H1 (cell line): Measurements from ENCODE around the gene HTR3C. TPM values are rescaled to one million over a fixed set of nuclear protein-coding genes. Genes with fewer than 3 reads are reported as not detected.

ENCODE experiments used
- BACH1 ChIP-seq: IDR thresholded peaks from 2 replicates; pipeline ENCODE4 v1.6.1; 2012; ENCODE audit warnings: low read length, improper control_type of control experiment
- CBX5 ChIP-seq: fragments of 300-800, 300-1000 bp; sonication (generic); IDR thresholded peaks from 2 replicates; pipeline ENCODE4 v1.7.1; 2016; ENCODE audit warnings: antibody characterized with exemption, low read length, low read depth
- CHD2 ChIP-seq: IDR thresholded peaks from 2 replicates; pipeline ENCODE4 v1.6.1; 2012; ENCODE audit warnings: low read length, improper control_type of control experiment
- CHD7 ChIP-seq: fragments of 300-600 bp; sonication (generic); IDR thresholded peaks from 2 replicates; pipeline ENCODE4 v1.7.1; 2012; ENCODE audit warnings: low read length, moderate library complexity, mild to moderate bottlenecking, inconsistent platforms; ENCODE audit not compliant: insufficient replicate concordance
- CTBP2 ChIP-seq: IDR thresholded peaks from 2 replicates; pipeline ENCODE4 v1.7.0; 2011; ENCODE audit warnings: borderline replicate concordance, mild to moderate bottlenecking, moderate library complexity, mixed read lengths, low read length; ENCODE audit not compliant: insufficient read depth, insufficient read length
- NANOG ChIP-seq: IDR thresholded peaks from 2 replicates; pipeline ENCODE4 v1.6.1; 2011; ENCODE audit warnings: low read length, low read depth, mild to moderate bottlenecking, inconsistent platforms; ENCODE audit not compliant: insufficient read depth, poor library complexity, severe bottlenecking
- SP2 ChIP-seq: IDR thresholded peaks from 2 replicates; pipeline ENCODE4 v1.6.1; 2012; ENCODE audit warnings: mild to moderate bottlenecking, low read length, inconsistent platforms
- TAF7 ChIP-seq: optimal IDR thresholded peaks from 2 replicates; pipeline ENCODE3; 2011; ENCODE audit warnings: low read depth, mild to moderate bottlenecking, inconsistent platforms, low read length, moderate library complexity, borderline replicate concordance
- USF2 ChIP-seq: IDR thresholded peaks from 2 replicates; pipeline ENCODE4 v1.6.1; 2011; ENCODE audit warnings: low read length, improper control_type of control experiment
- polyA plus RNA-seq, 7 experiments: library from polyadenylated mRNA; depleted of rRNA in 3 of 7; stranded (reverse) in 5 of 7; unstranded in 2 of 7; fragments of >200 nt in 5 of 7; fragments of 200-250 nt in 2 of 7; gene quantifications; 1 replicate in 5 of 7; 2 replicates in 1 of 7; 4 replicates in 1 of 7; pipeline versions ENCODE4 v1.2.1 to v1.2.3, GENCODE V29; 2011 to 2013; ENCODE audit warnings: missing spikeins in 2 of 7, mixed read lengths in 2 of 7
- total RNA-seq: library from RNA; stranded (reverse); fragmentation: NEBNext Ultra II Directional; extraction: Animal tissue kit (Norgen Biotek cat#: 25700); gene quantifications from 2 replicates; pipeline ENCODE4 v1.2.1, GENCODE V29; 2021

The HTR3C gene
- total and polyA plus RNA-seq, 2 of the 8 experiments (the other 6 are each of a cell fraction or from before 2014, with no cell fraction given): 0.03 TPM; not detected in 1

GRCh38 chr3:184017672-184018423 lies 35.0 kb upstream of the HTR3C start, which contains the start of gene ABCC5 (continued):
- TF ChIP-seq CHD7: no peak
- TF ChIP-seq SP2: no peak
- TF ChIP-seq TAF7: peak; percentile 37
- TF ChIP-seq BACH1: no peak
- no peak; the same call in 1 of the 2 replicates for TF ChIP-seq CHD2
- TF ChIP-seq CTBP2: no peak
- TF ChIP-seq USF2: no peak
- TF ChIP-seq NANOG: no peak
- no peak for TF ChIP-seq CBX5
